Measurements from ENCODE around the gene VAV2.

VAV2 gene

DNA sequence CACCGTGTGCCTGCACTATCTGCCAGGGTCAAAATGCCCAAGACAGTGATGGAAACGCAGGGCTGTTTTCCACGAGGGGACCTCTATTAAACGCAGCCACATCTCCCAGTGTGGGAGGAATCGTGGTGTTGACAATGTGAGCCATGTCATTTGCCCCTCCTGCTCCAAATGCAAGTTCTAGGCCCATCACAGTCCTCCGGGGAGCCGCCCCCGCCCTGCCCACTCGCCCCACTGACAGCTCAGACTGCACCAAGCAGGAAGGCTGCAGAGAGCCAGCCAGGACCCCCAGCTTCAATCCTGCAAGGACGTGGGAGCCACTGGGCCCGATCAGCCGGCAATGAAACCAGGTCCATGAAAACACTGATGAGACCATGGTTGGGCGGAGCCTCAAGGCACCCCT is 85.9 kb downstream of the VAV2 start:
- TF ChIP-seq PPARA (CRISPR knock-in tag; IDR thresholded peaks at IDR 0.05; ENCODE audit: borderline replicate concordance): no peak
- no peak for ATAC-seq

DNA sequence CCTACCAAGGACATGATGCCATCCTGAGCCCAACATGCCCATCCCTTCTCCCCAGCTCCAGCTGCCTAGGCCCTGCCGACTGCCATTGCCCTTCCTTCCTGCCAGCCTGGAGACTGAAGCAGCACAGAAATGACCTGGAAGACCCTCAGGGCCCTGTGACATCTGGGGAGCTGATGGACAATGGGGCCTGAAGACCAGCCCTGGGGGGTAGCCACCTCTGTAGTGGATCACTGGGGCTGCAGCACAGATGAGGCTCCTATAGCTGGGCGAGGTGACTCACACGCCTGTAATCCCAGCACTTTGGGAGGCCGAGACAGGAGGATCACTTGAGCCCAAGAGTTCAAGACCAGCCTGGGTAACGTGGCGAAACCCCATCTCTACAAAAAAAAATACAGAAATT is 86.6 kb downstream of the VAV2 start:
- TF ChIP-seq, protein P1, sequence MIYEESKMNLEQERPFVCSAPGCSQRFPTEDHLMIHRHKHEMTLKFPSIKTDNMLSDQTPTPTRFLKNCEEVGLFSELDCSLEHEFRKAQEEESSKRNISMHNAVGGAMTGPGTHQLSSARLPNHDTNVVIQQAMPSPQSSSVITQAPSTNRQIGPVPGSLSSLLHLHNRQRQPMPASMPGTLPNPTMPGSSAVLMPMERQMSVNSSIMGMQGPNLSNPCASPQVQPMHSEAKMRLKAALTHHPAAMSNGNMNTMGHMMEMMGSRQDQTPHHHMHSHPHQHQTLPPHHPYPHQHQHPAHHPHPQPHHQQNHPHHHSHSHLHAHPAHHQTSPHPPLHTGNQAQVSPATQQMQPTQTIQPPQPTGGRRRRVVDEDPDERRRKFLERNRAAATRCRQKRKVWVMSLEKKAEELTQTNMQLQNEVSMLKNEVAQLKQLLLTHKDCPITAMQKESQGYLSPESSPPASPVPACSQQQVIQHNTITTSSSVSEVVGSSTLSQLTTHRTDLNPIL (CRISPR knock-in tag; IDR thresholded peaks at IDR 0.05; ENCODE audit: low read depth): no peak
- TF ChIP-seq ZNF8 (CRISPR knock-in tag; IDR thresholded peaks at IDR 0.05) (no peak), TCF4 (CRISPR knock-in tag; IDR thresholded peaks at IDR 0.05; ENCODE audit: borderline replicate concordance) (no peak), CSDC2 (CRISPR knock-in tag; IDR thresholded peaks at IDR 0.05) (no peak), ZNF70 (CRISPR knock-in tag; IDR thresholded peaks at IDR 0.05) (no peak), RARB (CRISPR knock-in tag; IDR thresholded peaks at IDR 0.05) (no peak), BACH2 (CRISPR knock-in tag; IDR thresholded peaks at IDR 0.05; ENCODE audit: borderline replicate concordance) (no peak), ESRRG (CRISPR knock-in tag; IDR thresholded peaks at IDR 0.05) (no peak), PPARA (CRISPR knock-in tag; IDR thresholded peaks at IDR 0.05; ENCODE audit: borderline replicate concordance) (no peak), OSR1 (CRISPR knock-in tag; IDR thresholded peaks at IDR 0.05) (no peak), GLIS3 (CRISPR knock-in tag; IDR thresholded peaks at IDR 0.05) (no peak), ZFP30 (CRISPR knock-in tag; IDR thresholded peaks at IDR 0.05) (no peak), ZNF565 (CRISPR knock-in tag; conservative IDR thresholded peaks at IDR 0.05; ENCODE audit: low read depth) (no peak), TOX (CRISPR knock-in tag; IDR thresholded peaks at IDR 0.05; ENCODE audit: borderline replicate concordance) (no peak), ARNTL (CRISPR knock-in tag; IDR thresholded peaks at IDR 0.05; ENCODE audit: borderline replicate concordance, low read depth) (no peak)
- TF ChIP-seq, protein P2, sequence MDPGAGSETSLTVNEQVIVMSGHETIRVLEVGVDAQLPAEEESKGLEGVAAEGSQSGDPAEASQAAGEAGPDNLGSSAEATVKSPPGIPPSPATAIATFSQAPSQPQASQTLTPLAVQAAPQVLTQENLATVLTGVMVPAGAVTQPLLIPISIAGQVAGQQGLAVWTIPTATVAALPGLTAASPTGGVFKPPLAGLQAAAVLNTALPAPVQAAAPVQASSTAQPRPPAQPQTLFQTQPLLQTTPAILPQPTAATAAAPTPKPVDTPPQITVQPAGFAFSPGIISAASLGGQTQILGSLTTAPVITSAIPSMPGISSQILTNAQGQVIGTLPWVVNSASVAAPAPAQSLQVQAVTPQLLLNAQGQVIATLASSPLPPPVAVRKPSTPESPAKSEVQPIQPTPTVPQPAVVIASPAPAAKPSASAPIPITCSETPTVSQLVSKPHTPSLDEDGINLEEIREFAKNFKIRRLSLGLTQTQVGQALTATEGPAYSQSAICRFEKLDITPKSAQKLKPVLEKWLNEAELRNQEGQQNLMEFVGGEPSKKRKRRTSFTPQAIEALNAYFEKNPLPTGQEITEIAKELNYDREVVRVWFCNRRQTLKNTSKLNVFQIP (CRISPR knock-in tag; IDR thresholded peaks at IDR 0.05; ENCODE audit: borderline replicate concordance, low read depth): no peak
- TF ChIP-seq, protein P3, sequence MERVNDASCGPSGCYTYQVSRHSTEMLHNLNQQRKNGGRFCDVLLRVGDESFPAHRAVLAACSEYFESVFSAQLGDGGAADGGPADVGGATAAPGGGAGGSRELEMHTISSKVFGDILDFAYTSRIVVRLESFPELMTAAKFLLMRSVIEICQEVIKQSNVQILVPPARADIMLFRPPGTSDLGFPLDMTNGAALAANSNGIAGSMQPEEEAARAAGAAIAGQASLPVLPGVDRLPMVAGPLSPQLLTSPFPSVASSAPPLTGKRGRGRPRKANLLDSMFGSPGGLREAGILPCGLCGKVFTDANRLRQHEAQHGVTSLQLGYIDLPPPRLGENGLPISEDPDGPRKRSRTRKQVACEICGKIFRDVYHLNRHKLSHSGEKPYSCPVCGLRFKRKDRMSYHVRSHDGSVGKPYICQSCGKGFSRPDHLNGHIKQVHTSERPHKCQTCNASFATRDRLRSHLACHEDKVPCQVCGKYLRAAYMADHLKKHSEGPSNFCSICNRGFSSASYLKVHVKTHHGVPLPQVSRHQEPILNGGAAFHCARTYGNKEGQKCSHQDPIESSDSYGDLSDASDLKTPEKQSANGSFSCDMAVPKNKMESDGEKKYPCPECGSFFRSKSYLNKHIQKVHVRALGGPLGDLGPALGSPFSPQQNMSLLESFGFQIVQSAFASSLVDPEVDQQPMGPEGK (CRISPR knock-in tag; IDR thresholded peaks at IDR 0.05; ENCODE audit: borderline replicate concordance): no peak

DNA sequence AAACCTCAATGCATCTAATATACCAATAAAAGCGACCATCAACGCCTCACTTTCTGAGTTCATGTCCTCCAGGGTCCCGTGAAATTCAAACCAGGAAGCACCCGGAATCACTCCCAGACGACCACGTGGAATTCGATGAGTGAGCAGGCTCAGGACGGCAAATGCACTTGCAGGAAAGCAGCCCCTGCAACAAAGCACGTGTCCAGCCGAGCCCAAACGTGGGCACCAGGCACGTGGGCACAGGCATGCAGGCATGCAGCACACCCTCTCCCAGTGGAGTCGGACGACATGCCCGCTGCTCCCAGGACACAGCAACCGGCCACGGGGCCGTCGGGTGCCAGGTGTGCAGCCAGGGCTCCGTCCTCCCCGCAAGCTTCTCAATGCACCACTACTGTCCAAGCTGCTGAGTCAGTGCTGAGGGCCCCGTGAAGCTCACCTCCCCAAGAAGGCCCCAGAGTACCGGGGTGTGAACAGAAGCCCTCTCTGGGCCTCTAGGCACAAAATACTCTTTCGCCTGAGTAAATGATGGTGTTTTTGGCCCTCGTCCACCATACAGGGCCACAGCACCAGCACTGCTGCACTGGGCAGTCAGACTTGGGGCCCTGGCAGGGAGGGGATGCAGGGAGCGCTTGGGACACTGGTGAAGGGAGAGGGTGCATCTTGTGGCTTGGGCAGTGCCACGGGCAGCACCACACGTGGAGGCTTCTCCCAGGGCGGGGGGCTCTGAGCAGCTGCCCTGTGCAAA is 87.6 kb downstream of the VAV2 start:
- no peak for ATAC-seq
- TF ChIP-seq ZC3H10 (CRISPR knock-in tag; IDR thresholded peaks at IDR 0.05): no peak
- no peak for TF ChIP-seq OSR1 (CRISPR knock-in tag; IDR thresholded peaks at IDR 0.05)
- no peak for TF ChIP-seq RARB (CRISPR knock-in tag; IDR thresholded peaks at IDR 0.05)
- no peak for TF ChIP-seq ESRRG (CRISPR knock-in tag; IDR thresholded peaks at IDR 0.05)
- TF ChIP-seq ZNF70 (CRISPR knock-in tag; IDR thresholded peaks at IDR 0.05): no peak
- TF ChIP-seq, protein P3 (CRISPR knock-in tag; IDR thresholded peaks at IDR 0.05; ENCODE audit: borderline replicate concordance): no peak
- TF ChIP-seq, protein P2 (CRISPR knock-in tag; IDR thresholded peaks at IDR 0.05; ENCODE audit: borderline replicate concordance, low read depth): no peak
- TF ChIP-seq ZFP3 (CRISPR knock-in tag; IDR thresholded peaks at IDR 0.05): no peak
- TF ChIP-seq ZNF565 (CRISPR knock-in tag; conservative IDR thresholded peaks at IDR 0.05; ENCODE audit: low read depth): no peak
- TF ChIP-seq CSDC2 (CRISPR knock-in tag; IDR thresholded peaks at IDR 0.05): no peak
- TF ChIP-seq SNAI2 (CRISPR knock-in tag; IDR thresholded peaks at IDR 0.05): no peak
- no peak for TF ChIP-seq ZNF8 (CRISPR knock-in tag; IDR thresholded peaks at IDR 0.05)
- TF ChIP-seq, protein P4, sequence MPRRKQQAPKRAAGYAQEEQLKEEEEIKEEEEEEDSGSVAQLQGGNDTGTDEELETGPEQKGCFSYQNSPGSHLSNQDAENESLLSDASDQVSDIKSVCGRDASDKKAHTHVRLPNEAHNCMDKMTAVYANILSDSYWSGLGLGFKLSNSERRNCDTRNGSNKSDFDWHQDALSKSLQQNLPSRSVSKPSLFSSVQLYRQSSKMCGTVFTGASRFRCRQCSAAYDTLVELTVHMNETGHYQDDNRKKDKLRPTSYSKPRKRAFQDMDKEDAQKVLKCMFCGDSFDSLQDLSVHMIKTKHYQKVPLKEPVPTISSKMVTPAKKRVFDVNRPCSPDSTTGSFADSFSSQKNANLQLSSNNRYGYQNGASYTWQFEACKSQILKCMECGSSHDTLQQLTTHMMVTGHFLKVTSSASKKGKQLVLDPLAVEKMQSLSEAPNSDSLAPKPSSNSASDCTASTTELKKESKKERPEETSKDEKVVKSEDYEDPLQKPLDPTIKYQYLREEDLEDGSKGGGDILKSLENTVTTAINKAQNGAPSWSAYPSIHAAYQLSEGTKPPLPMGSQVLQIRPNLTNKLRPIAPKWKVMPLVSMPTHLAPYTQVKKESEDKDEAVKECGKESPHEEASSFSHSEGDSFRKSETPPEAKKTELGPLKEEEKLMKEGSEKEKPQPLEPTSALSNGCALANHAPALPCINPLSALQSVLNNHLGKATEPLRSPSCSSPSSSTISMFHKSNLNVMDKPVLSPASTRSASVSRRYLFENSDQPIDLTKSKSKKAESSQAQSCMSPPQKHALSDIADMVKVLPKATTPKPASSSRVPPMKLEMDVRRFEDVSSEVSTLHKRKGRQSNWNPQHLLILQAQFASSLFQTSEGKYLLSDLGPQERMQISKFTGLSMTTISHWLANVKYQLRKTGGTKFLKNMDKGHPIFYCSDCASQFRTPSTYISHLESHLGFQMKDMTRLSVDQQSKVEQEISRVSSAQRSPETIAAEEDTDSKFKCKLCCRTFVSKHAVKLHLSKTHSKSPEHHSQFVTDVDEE (CRISPR knock-in tag; IDR thresholded peaks at IDR 0.05): no peak
- TF ChIP-seq ISL1 (CRISPR knock-in tag; IDR thresholded peaks at IDR 0.05): no peak
- TF ChIP-seq, protein P5, sequence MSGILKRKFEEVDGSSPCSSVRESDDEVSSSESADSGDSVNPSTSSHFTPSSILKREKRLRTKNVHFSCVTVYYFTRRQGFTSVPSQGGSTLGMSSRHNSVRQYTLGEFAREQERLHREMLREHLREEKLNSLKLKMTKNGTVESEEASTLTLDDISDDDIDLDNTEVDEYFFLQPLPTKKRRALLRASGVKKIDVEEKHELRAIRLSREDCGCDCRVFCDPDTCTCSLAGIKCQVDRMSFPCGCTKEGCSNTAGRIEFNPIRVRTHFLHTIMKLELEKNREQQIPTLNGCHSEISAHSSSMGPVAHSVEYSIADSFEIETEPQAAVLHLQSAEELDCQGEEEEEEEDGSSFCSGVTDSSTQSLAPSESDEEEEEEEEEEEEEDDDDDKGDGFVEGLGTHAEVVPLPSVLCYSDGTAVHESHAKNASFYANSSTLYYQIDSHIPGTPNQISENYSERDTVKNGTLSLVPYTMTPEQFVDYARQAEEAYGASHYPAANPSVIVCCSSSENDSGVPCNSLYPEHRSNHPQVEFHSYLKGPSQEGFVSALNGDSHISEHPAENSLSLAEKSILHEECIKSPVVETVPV (CRISPR knock-in tag; IDR thresholded peaks at IDR 0.05): no peak
- TF ChIP-seq, protein P1 (CRISPR knock-in tag; IDR thresholded peaks at IDR 0.05; ENCODE audit: low read depth): no peak

More for the DNA sequence above, 86.6 kb downstream of the VAV2 start:
- ATAC-seq: no peak
